Stimulated activated CD4-positive, alpha-beta T cell treated with anti-CD3 and anti-CD28 coated beads, Interleukin-2, amount 100 ng/mL, for 48 hours (primary cell): ENCODE data around the gene NTRK1.

Experiments
- DNase-seq, 2 donors: peaks; one replicate each; pipeline ENCODE4 v3.0.0-alpha.2; 2020

The NTRK1 gene

DNA sequence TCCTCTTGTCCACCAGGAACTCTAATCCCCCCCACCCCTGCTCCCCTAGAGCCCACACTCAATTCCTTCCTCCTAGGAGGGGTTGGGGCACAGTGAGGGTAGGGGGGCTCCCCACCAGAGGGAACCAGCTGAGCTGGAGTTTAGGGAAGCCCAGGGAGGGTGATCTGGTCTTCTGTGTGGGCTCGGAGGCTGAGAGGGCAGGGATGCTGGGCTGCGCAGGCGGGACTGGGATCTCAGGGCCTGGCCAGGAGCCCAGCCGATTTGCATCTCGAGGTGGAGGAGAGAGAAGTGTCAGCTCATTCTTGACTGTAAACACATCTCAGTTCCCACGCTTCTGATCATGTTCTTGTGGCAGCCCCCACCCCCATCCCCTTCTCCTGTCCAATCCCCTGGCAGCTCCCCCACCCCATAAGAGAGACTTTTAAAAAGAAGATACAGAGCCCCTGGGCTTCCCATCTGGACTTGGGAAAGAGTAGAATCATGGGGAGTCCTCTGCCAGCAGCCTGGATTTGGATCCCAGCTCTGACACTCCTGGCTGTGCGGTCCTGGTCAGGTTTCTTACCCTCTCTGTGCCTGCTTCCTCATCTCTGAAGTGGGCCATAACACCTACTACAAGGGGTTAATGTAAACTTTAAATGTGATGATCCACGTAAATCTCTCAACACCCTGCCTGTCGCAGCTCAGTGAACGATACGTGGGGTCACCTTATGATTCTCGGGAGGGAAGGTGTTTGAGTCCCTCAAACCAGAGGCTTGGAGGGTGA, 39.5 kb downstream of the NTRK1 start:
- DNase-seq = no peak

DNA sequence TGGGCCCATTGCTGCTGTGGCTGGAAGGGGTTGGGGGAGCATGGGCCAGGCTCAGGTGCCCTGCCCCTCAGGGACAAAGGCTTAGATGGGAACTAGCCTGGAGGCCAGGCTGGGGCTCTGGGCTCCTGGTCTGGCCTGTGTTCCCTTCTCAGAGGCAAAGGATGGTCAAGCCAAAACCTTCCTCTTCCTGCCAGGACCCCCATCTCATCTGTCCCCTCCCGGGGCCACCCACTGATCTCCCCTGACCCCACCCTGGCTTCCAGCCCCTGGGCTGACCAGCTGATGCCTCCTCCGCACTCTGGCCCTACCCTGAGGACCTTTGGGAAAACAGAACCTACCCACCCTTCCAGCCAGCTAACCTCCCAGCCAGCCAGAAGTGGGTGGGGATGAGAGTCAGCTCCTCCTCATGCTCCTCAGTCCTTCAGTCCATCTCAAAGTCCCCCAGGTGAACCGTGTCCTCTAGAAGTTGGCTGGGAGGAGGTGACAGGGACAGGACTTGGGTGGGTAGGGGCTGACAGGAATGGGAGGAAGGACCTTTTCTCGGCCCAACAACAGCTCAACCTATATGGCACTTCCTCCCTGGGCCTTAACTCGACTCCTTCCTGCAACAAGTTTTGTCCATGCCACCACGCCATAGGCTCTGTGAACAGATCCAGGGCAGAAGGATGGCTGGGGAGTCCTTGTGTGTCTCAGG, 40.4 kb downstream of the NTRK1 start:
- no peak for DNase-seq

DNA sequence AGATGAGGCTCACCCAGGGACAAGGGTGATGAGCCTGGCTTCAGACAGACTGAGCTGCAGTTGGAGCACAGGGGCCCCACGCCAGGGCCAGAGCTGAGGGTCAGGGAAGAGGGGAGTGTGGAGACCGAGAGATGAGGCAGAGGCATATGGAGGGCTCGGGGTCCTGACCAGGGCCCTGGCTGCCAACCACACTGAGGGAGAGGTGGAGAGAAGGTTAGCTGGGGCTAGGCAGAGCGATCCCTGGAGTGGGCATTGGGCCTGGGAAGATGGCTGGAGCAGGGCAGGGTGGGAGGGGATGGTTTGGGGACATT, 40.9 kb downstream of the NTRK1 start:
- DNase-seq = no peak

DNA sequence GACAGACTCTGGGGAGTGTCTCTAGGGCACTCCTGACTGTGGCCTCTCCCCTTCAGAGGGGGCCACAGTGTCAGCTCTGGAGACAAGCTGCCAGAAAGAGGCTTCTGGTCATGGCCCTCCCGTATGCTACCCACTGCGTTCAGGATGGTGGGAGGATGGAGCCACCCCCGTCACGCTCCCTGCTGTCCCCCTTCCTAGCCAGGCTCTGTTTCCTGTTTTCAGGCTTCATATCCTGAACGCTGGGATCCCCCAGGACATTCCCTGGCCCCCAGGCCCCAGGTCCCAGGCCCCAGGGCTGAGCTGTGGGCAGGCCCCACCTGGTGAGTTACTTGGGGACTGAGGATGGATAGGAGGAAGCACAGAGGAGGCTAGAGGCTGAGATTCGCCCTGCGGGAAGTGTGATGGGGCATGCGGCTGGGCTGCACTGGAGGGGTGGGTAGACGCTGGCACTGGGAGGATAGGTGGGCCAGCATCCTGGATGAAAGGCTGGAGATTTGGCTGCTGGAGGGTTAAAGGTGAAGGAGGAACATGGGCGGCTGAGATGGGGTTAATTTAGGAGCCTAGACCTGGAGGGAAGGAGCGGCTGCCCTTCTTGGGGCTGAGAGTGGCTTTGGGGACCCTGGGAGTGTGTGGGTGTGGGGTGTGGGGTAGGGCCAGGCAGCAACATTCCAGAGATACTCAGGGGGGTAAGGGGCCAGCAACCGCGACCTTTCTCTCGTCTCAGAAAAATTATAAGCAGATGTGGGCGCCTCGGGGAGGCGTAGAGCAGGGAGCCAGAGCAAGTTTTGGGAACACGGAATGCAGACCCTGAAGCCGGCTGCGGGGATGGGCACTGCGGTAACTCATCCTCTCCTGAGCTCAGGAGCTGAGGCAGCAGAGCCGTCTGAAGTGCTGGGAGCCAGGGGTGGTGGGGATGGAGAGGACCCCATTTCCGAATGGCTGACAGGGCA, 41.6 kb downstream of the NTRK1 start:
- DNase-seq = no peak

DNA sequence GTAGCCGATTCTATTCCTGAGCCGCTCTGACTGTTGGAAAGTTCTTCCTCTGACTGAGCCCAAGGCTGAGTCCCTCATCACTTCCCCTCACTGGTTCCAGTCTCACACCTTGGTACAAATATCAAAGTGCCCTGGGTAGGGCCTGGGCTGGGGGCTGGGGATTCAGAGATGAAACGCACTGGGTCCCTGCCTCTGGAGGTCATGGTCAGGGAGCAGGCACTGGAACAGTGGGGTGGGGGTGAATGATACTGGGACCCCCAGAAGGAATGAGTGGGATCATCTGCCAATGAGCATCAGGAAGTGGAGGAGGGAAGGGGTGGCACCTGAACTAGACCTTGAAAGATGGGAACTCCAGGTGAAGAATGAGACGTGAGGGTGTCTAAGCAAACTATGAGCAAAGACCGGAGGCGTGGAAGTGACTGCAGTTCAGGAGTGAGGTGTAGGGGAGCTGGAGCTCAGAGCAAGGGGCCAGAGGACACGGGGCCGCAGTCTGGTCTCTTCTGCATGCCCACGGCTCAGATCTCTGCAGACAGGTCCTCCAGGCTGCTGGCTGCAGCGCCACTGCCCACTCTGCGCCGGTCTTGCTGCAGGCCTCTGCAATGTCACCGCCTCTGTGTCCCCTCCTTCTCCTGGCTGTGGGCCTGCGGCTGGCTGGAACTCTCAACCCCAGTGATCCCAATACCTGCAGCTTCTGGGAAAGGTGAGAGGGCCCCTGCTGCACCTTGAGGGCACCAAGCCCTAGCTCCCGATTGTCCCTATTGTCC, 42.8 kb downstream of the NTRK1 start:
- DNase-seq = no peak

DNA sequence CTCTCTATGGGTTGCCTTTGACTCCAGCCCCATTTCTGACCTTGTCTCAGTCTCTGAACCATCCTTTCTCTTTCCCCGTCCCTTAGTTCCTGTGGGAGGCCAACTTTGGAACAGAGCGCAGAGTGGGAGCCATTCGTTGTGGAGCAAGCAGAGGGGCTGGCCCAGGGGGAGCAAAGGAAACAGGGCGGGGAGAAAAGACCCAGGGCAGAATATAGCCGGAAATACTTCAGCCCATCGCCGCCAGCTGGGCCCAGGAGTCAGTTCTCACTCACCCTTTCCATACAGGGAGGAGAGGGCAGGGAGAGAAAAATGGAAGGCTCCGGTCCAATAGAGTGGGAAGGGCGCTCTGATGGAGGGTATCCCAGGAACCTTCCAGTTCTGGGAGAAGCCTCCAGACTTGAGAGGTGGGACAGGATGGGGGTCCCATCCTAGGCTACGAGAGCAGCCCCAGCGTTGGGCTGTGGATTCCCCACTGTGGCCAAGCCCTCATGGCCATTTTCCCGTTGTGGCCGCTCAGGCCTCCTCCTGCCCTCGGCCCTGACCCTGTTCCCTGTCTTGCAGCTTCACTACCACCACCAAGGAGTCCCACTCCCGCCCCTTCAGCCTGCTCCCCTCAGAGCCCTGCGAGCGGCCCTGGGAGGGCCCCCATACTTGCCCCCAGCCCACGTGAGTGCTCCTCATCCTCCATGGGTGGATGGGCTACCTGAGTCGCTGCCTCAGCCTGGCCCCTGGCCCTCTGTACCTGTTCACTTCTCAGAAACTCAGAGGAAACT, 43.7 kb downstream of the NTRK1 start:
- no peak for DNase-seq

DNA sequence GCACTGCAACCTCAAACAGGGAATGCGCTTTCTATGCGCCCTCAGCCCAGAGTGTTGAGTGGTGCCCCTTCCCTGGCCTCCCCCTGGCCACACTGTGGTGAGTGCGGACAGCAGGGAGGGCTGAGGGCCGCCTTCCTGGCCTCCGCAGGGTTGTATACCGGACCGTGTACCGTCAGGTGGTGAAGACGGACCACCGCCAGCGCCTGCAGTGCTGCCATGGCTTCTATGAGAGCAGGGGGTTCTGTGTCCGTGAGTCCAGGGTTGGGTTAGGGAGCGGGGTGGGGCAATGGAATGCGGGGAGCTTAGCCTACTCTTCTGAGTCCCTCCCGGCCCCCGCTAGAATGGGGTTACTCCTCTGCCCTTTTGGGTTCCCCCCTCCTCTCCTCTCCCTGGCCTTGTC, 44.5 kb downstream of the NTRK1 start:
- DNase-seq = no peak

DNA sequence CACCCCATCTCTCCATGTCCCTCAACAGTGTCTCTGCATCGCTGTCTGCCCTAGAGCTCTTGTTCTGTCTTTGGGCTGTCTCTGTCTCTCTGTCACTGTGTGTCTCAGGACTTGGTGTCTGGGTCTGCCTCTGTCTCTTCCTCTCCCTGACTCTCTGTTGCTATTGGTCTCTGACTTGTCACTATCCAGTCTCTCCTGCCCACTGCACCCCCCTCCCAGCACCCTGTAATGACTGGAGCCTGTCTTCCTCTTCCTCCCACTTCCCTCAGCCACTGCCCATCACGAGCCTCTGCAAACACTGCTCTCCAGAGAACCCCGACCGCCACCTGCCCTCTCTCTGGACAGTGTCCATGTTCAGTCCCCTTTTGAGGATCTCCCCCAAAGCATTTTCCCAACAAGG, 45.0 kb downstream of the NTRK1 start:
- no peak for DNase-seq

DNA sequence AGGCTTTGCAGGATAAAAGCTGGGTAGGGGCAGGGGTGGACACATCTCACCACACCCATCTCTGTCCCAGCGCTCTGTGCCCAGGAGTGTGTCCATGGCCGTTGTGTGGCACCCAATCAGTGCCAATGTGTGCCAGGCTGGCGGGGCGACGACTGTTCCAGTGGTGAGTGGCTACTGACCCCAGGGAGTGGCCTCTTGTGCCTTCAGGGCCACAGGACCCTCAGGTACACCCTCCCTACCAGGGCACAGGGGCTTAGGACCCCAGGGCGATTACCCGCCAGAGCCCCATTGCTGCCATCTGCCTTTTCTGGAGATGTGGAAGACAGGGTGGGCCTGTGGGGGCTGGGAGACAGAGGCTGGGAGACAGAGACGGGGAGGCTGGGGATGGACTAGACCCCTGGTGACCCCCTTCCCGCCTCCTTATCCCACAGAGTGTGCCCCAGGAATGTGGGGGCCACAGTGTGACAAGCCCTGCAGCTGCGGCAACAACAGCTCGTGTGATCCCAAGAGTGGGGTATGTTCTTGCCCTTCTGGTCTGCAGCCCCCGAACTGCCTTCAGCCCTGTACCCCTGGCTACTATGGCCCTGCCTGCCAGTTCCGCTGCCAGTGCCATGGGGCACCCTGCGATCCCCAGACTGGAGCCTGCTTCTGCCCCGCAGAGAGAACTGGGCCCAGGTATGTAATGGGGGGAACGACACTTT, 45.7 kb downstream of the NTRK1 start:
- DNase-seq = no peak

DNA sequence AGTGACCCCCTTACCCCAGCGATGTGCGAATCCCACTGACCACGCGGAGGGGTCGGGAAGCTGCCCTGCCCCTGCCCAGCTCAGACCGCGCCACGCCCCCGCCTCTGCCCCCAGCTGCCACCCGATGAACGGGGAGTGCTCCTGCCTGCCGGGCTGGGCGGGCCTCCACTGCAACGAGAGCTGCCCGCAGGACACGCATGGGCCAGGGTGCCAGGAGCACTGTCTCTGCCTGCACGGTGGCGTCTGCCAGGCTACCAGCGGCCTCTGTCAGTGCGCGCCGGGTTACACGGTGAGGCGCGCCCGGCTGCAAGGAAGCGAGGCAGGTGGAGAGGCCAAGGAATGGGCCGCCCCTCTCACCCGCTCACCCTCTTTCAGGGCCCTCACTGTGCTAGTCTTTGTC, 47.9 kb downstream of the NTRK1 start:
- DNase-seq = no peak

DNA sequence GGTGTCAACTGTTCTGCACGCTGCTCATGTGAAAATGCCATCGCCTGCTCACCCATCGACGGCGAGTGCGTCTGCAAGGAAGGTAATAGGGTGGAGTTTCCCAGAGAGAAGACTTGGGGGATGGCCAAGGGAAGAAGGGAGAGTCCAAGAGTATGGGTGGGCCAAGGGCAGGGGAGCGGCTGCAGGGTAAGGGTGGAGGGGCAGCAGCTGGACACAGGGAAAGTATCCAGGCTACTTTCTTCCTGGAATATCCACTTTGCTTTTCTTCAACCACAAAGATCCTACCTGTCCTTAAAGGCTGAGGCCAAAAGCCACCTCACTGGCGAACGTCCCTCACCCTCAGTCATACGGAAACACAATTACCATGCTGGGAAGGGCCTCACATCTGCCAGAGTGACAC, 48.3 kb downstream of the NTRK1 start:
- no peak for DNase-seq

DNA sequence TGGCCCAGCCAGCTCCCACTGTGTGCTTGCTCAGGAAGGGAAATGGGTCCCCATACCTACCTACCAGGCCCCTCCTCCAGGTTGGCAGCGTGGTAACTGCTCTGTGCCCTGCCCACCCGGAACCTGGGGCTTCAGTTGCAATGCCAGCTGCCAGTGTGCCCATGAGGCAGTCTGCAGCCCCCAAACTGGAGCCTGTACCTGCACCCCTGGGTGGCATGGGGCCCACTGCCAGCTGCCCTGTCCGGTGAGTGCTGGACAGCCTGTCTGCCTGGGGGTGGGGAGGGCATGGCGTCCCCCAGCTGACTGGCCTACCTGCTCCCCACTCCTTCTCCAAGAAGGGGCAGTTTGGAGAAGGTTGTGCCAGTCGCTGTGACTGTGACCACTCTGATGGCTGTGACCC, 49.0 kb downstream of the NTRK1 start:
- DNase-seq = no peak

DNA sequence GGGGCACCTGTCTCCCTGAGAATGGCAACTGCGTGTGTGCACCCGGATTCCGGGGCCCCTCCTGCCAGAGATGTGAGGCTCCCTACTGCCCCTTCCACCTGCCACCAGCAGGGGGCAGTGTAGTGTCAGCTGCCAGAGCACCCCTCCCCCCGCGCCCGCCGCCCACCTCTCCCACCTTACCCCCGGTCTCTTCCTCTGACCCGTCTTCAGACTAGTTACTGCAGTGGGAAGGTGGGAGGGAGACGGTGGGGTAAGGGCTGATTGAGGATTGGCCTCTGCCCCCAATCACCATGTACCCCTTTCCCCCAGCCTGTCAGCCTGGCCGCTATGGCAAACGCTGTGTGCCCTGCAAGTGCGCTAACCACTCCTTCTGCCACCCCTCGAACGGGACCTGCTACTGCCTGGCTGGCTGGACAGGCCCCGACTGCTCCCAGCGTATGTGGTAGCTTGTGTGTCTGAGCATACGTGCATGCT, 49.7 kb downstream of the NTRK1 start:
- peak; percentile 65 to 71 for DNase-seq

DNA sequence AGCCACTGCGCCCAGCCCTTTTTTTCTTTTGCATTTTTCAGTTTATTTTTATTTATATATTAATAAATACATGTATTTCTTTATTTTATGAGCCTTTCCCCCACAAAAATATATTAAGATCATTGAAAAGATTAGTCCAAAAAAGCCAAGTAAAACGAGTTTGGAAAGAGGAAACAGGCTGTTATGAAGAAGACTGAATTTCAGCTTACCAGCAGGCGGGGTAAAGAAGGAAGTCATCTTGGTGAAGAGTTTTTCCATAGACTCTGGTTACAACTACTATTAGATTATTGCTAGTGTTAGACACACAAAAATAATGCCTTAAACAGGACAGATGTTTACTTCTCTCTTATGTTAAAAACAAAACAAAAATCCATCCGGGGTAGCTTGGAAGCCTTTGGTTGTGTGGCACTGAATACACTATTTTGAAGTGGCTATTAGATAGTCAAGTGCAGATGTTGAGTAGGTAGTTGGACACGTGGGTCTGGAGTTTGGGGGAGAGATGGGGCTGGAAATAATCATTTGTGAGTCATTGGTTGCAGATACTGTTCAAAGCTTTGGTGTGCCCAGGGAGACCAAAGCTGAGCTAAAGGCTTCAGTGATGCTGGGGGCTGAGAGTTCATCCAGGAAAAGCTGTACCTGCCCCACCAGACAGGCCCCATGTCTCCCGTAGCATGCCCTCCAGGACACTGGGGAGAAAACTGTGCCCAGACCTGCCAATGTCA, 51.1 kb downstream of the NTRK1 start:
- DNase-seq = no peak

DNA sequence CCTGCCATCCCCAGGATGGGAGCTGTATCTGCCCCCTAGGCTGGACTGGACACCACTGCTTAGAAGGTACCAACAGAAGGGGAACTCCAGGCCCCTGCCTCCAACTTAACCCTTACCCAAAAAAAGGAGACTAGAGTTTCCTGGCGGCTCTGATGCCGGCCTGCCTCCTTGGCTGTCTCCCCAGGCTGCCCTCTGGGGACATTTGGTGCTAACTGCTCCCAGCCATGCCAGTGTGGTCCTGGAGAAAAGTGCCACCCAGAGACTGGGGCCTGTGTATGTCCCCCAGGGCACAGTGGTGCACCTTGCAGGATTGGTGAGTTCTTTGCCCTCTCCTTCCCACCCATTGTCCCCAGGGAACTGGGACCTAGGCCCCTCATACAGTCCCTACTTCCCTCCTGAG, 51.6 kb downstream of the NTRK1 start:
- no peak for DNase-seq

DNA sequence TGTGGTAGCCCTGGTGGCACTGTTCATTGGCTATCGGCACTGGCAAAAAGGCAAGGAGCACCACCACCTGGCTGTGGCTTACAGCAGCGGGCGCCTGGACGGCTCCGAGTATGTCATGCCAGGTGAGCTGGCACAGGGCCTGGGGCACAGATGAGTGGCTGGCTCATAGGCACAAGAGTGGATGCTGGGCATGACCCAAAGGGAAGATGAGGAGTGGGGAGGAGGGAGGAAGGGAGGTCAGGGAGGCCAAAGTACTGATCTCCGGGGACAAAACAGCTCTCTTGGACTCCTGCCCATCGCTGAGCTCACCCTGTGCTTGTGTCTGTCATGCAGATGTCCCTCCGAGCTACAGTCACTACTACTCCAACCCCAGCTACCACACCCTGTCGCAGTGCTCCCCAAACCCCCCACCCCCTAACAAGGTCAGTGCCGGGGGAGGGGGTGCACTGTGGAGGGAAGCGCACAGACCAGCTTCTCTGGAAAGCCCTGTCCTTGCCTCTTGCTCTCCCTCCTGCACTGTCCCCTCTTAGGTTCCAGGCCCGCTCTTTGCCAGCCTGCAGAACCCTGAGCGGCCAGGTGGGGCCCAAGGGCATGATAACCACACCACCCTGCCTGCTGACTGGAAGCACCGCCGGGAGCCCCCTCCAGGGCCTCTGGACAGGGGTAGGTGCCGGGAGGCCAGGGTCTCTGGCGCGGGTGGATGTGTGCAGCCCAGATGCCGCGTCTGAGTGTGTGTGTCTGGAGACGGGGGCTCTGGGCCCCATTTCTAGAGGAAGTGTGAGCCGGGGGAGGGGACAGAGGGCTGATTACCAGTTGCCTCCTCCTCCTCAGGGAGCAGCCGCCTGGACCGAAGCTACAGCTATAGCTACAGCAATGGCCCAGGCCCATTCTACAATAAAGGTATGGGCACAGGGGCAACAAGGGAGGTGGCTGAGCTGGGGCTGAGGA, 52.5 kb downstream of the NTRK1 start:
- no peak for DNase-seq

DNA sequence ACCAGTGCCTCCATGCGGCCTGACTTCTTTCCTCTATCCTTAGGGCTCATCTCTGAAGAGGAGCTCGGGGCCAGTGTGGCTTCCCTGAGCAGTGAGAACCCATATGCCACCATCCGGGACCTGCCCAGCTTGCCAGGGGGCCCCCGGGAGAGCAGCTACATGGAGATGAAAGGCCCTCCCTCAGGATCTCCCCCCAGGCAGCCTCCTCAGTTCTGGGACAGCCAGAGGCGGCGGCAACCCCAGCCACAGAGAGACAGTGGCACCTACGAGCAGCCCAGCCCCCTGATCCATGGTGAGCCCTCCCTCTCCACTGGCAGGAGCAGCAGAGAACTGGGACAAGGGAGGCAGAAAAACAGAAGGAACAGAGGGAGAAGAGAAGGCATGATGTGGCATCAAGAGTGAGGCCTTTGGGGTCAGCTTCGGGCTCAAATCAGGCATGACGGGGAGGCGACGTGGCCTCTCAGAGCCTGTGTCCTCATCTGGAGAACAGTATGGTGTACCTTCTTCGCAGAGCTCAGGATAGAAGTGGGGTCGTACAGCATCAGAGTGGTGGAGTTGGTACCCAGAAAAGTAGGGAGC, 53.2 kb downstream of the NTRK1 start:
- no peak for DNase-seq

DNA sequence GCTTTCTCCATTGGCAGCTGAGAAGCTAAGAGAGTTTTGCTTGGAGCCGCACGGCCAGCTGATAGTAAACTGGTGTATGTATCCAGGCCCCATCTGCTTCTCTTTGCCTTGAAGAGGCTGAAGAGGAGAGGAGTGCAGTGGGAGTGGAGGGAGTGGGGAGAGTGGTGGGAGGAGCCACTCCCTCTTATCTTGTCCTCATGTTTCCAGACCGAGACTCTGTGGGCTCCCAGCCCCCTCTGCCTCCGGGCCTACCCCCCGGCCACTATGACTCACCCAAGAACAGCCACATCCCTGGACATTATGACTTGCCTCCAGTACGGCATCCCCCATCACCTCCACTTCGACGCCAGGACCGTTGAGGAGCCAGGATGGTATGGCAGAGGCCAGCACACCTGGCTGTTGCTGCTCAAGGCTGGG, 53.8 kb downstream of the NTRK1 start:
- no peak for DNase-seq
